ENCODE measurements around the gene PRKD3.

- TF ChIP-seq GABPA (IDR thresholded peaks at IDR 0.05; ENCODE audit: low read depth) (no peak), TAF1 (IDR thresholded peaks at IDR 0.05; ENCODE audit: borderline replicate concordance, low read depth, low read length) (no peak), SP1 (IDR thresholded peaks at IDR 0.05; ENCODE audit: low read depth, low read length) (no peak), CTCF (IDR thresholded peaks at IDR 0.05 in 2 of 3, conservative IDR thresholded peaks at IDR 0.05 in 1 of 3; ENCODE audit: control insufficient read depth in 2 of 3, extremely low read depth in 1 of 3, insufficient read depth in 1 of 3, low read depth in 3 of 3, low read length in 3 of 3) (no peak), TCF12 (IDR thresholded peaks at IDR 0.05; ENCODE audit: low read depth, low read length) (no peak)
Measured at GRCh38 chr2:37316181-37316580, 8.5 kb downstream of the PRKD3 start.
